Esophagus muscularis mucosa (tissue), 3 donors: Measurements from ENCODE around the gene PPY.

ENCODE experiments used
- POLR2A ChIP-seq: fragments of 450-650 bp; IDR thresholded peaks from one replicate; pipeline ENCODE4 v1.6.1; 2017; ENCODE audit warnings: antibody characterized with exemption, moderate library complexity, mild to moderate bottlenecking, low read depth
- POLR2AphosphoS5 ChIP-seq, 2 donors: sonication (generic); formaldehyde crosslinking; IDR thresholded peaks; one replicate each; pipeline ENCODE4 v1.6.1; 2017; ENCODE audit warnings: antibody characterized with exemption in 2 of 2
- TF ChIP-seq, protein P1 (sequence below), 3 experiments: fragments of 200-600 bp in 2 of 3; fragments of 450-650 bp in 1 of 3; sonication (generic) in 2 of 3; IDR thresholded peaks; one replicate each; pipeline ENCODE4 v1.5.1; 2017 to 2019; ENCODE audit warnings: antibody characterized with exemption in 3 of 3, mild to moderate bottlenecking in 2 of 3, moderate library complexity in 1 of 3

DNA sequence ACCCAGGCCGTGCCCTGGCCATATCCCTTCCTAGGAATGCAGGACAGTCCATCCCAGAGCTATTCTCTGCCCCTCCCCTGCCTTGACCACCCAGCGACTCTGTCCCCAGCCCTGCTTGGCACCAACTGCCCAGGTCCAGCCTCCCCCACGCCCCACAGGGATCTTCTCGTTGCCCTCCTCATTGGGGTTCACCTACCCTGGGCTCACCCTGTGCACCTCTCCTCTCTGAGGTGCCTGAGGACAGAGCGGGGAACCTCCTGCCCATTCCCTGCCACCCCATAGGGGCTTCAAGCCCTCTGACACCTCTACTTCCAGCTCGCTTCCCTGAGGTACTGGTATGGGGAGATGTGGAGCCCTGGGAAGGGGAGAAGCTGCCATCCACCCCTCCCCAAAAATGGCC is 28.7 kb downstream of the PPY start:
- TF ChIP-seq, protein P1, sequence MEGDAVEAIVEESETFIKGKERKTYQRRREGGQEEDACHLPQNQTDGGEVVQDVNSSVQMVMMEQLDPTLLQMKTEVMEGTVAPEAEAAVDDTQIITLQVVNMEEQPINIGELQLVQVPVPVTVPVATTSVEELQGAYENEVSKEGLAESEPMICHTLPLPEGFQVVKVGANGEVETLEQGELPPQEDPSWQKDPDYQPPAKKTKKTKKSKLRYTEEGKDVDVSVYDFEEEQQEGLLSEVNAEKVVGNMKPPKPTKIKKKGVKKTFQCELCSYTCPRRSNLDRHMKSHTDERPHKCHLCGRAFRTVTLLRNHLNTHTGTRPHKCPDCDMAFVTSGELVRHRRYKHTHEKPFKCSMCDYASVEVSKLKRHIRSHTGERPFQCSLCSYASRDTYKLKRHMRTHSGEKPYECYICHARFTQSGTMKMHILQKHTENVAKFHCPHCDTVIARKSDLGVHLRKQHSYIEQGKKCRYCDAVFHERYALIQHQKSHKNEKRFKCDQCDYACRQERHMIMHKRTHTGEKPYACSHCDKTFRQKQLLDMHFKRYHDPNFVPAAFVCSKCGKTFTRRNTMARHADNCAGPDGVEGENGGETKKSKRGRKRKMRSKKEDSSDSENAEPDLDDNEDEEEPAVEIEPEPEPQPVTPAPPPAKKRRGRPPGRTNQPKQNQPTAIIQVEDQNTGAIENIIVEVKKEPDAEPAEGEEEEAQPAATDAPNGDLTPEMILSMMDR (IDR thresholded peaks at IDR 0.05): no peak
- TF ChIP-seq POLR2A (no peak), POLR2AphosphoS5 (IDR thresholded peaks at IDR 0.05) (no peak)
